ENCODE results near the gene PIK3R6. TPM values are rescaled to one million over a fixed set of nuclear protein-coding genes. Genes with fewer than 3 reads are reported as not detected.

PIK3R6 gene, protein sequence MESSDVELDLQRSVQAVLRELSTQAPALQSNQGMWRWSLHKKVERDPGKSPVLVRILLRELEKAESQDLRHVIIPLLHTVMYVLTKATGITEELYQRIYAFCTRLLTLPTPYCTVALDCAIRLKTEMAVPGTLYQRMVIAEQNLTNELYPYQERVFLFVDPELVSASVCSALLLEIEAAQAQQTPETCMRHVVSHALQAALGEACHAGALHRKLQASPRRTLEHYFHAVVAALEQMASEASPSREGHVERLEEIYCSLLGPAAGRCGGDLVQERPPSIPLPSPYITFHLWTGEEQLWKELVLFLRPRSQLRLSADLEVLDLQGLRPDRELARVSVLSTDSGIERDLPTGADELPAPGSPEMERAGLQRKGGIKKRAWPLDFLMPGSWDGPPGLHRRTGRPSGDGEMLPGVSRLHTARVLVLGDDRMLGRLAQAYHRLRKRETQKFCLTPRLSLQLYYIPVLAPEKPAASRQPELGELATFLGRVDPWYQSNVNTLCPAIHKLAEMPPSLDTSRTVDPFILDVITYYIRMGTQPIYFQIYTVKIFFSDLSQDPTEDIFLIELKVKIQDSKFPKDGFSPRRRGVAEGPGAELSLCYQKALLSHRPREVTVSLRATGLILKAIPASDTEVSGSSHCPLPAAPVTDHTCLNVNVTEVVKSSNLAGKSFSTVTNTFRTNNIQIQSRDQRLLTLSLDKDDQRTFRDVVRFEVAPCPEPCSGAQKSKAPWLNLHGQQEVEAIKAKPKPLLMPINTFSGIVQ
- total RNA-seq (0.95 TPM), polyA plus RNA-seq (0.79 TPM)

DNA sequence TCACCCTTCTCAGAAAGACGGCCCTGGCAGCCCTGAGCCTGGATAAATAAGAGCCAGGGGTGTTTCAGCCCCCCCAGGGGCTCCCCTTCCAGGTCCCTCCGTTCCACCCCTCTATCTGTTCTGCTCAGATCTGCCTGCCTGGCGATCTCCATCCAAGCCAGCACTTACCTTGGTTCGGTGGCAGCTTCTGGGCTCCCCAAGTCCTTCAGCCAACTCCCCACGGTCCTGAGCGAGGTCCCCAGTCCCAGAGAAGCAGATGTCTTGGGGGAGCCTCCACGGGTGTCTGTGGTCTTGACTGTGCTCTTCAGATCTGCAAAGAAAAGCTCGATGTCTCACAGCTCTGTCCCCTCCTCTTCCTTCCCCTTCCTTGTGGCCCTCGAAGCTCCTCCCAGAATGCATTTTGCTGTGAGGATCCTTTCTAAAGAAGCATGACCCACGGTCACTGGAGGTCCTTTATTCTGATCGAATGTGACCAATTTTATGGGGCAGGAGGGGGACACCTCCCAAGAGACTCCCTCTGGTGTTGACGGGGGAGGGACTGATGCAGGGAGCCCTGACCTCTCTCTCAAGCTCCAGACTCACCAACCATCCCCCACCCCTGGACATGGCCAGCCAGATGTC, at the start of gene PIK3R6:
TSS of gene PIK3R6 (minus strand) at position 314 of the 621 bp plus-strand sequence. CDS start 17,880 bp downstream, outside the sequence.
- H3K4me3 ChIP-seq (ENCODE audit: low read depth, low read length) = no peak within 1 kb of the TSS
- 51% methylated on average over 12 of the region's 12 CpGs for WGBS
- DNase-seq (ENCODE audit: extremely low spot score) = no peak
- H3K27ac ChIP-seq (ENCODE audit: low read depth) = no peak within 1 kb of the TSS
- H3K4me1 ChIP-seq (ENCODE audit: insufficient read depth) = no peaks in the 10 kb centered on the region
- H3K36me3 ChIP-seq (ENCODE audit: insufficient read depth) = no peaks in the 10 kb centered on the region

DNA sequence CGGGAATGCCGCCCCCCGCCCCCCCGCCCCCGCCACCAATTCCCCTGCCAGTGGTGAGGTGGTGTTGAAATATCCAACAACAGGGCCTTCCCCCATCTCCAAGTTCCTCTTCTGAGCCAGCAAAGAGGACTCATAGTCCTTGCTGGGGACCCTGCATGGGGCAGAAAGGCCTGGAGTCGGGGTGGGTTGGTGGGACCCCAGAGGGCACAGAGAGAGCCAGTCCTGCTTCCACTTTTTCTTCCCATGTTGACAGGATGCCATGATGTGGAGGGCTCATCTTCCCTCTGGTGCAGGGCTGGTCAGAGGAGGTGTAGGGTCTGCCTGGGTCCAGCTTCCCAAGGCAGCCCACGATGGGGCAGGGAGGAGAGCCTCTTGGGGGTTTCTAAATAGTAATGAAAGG, 49.0 kb upstream of the PIK3R6 start:
- no peak for DNase-seq (ENCODE audit: extremely low spot score)
- Histone ChIP-seq H3K27ac (ENCODE audit: low read depth) (no peak overlapping the region), H3K36me3 (ENCODE audit: insufficient read depth) (no peaks in the 10 kb centered on the region), H3K4me1 (ENCODE audit: insufficient read depth) (no peaks in the 10 kb centered on the region), H3K4me3 (ENCODE audit: low read depth, low read length) (no peak overlapping the region)
- 71% methylated on average over 7 of the region's 7 CpGs for WGBS

DNA sequence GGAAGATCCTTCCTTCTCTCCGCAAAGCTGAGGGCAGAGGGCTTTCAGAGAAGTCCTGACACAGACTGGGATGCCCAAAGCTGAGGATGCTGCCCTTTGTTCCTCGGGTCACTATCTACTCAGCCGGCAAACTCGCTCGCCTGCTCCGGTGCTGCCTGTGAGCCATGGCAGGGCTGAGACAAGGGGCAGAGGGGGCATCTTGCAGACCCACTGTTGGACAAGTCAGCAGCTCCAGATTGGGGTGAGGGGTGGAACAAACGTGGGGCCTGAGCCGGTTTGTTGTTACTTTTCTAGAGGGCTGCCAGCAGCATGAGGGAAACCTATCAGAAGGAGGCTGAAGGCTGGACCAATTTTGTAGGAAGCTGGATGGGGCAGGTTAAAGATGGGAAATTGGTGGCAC, 47.1 kb upstream of the PIK3R6 start:
- 83% methylated on average over 8 of the region's 8 CpGs for WGBS
- no peak for DNase-seq (ENCODE audit: extremely low spot score)
- no peak overlapping the region for H3K27ac ChIP-seq (ENCODE audit: low read depth)
- no peak overlapping the region for H3K4me3 ChIP-seq (ENCODE audit: low read depth, low read length)
- H3K36me3 ChIP-seq (ENCODE audit: insufficient read depth) = no peaks in the 10 kb centered on the region
- no peaks in the 10 kb centered on the region for H3K4me1 ChIP-seq (ENCODE audit: insufficient read depth)

DNA sequence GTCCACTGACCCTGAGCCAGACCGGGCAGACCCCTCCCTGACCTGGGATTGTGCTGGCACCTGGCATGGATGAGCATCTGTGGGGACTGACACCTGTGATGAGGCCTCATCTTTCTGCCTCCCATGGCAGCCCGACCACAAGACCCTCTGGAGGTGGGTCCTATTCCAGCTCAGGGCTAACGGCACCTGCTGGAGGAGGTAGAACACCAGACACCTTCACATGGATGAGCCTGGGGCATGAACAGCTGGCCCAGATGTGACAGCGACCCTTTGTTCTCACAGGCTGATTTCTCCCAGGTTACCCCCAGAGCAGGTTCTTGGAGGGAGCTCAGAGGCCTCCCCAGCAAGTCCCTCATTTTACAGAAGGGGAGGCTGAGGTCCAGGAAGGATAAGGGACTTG, 46.4 kb upstream of the PIK3R6 start:
- no peak overlapping the region for H3K4me3 ChIP-seq (ENCODE audit: low read depth, low read length)
- no peaks in the 10 kb centered on the region for H3K36me3 ChIP-seq (ENCODE audit: insufficient read depth)
- 77% methylated on average over 4 of the region's 4 CpGs for WGBS
- no peak overlapping the region for H3K27ac ChIP-seq (ENCODE audit: low read depth)
- DNase-seq (ENCODE audit: extremely low spot score) = no peak
- H3K4me1 ChIP-seq (ENCODE audit: insufficient read depth) = no peaks in the 10 kb centered on the region

DNA sequence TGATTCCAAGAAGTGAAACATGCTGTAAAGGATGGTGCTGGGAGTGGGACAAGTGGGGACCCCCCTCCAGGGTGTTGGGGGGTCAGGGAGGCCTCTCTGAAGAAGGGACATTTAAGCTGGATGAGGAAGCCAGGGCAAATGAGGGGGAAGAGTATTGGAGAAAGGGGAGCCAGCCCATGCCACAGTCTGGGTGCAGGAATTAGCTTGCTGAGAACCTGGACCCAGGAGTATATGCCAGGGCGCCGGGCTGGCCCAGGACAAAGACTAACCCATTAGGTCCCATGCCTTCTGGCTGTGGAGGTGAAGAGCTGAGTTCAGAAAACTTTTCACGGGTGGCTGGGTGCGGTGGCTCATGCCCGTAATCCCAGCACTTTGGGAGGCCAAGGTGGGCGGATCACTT, 45.6 kb upstream of the PIK3R6 start:
- H3K4me1 ChIP-seq (ENCODE audit: insufficient read depth) = no peaks in the 10 kb centered on the region
- no peak overlapping the region for H3K4me3 ChIP-seq (ENCODE audit: low read depth, low read length)
- 92% methylated on average over 6 of the region's 6 CpGs for WGBS
- H3K36me3 ChIP-seq (ENCODE audit: insufficient read depth) = no peaks in the 10 kb centered on the region
- no peak for DNase-seq (ENCODE audit: extremely low spot score)
- H3K27ac ChIP-seq (ENCODE audit: low read depth) = no peak overlapping the region

DNA sequence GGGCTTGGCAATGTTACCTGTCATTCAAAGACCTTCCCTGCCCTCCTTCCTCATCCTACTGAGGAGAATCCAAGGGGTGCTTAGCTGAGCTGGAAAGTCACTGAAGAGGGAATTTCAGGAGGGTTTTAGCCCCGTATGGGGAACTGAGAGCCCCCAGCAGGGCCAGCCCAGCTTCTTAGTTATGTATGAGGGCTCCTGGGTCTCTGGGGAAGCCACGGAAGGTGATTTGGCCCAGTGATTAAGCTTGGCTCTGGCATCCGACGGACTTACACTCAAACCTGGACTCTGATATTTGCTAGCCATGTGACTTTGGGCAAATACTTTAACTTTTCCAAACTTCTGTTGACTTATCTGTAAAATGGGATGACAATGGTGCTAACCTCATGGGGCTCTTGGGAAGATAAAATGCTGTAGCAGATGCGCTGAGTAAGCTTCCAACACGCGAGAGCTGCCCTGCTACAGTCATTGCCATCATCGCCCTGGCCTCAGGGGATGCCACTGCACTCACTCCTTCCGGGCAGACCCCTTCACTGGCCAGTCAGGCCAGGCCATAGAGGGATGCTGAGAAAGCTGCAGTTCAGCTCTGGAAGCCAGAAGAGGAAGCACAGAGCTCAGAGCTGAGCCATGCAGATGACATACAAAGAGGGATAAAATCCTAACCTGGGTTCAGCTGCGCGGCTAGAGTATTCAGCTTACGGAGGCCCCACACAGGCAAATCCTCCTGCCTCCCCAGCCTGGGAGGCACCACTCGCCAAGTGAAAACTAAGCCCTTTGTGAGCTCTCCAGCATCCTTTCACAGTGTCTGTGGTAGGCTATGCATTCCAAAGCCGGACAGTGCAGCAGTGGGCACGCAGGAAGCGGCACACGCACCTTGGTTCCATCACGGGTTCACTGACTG, 44.9 kb upstream of the PIK3R6 start:
- H3K4me3 ChIP-seq (ENCODE audit: low read depth, low read length) = no peak overlapping the region
- H3K4me1 ChIP-seq (ENCODE audit: insufficient read depth) = no peaks in the 10 kb centered on the region
- DNase-seq (ENCODE audit: extremely low spot score) = no peak
- no peak overlapping the region for H3K27ac ChIP-seq (ENCODE audit: low read depth)
- 75% methylated on average over 18 of the region's 18 CpGs for WGBS
- no peaks in the 10 kb centered on the region for H3K36me3 ChIP-seq (ENCODE audit: insufficient read depth)

DNA sequence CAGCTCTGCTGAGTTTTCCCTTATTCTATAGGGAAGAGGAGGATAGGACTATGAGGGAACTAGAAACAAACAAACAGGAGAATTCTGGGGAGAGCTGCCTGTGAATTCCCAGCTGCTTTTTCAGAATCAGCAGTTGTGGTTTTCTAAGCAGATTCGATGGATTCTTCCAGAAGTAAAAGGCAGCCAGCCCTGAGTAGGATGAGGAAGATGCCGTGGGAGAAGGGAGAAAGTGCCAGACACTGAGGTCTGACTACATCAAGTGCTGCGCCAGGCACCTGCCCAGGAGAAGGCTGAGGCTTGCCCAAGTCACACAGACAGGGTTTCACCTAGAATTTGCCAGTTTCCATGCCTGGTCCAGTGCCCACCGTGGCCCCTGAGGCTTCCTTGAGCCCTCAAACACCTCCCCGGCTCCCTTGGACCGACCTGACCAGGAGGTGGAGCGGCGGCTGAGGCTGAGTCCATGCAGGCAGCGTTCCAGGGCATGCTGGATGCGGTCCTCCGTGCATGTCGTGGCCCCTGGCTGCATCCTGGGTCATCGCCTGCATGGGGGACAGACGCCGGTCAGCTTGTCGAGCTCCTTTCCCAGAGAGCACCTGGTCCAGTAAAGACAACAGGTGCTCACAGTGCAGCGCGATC, 43.6 kb upstream of the PIK3R6 start:
- Histone ChIP-seq H3K4me1 (ENCODE audit: insufficient read depth) (no peaks in the 10 kb centered on the region), H3K36me3 (ENCODE audit: insufficient read depth) (no peaks in the 10 kb centered on the region), H3K27ac (ENCODE audit: low read depth) (no peak overlapping the region), H3K4me3 (ENCODE audit: low read depth, low read length) (no peak overlapping the region)
- no peak for DNase-seq (ENCODE audit: extremely low spot score)
- WGBS = 86% methylated on average over 18 of the region's 18 CpGs

DNA sequence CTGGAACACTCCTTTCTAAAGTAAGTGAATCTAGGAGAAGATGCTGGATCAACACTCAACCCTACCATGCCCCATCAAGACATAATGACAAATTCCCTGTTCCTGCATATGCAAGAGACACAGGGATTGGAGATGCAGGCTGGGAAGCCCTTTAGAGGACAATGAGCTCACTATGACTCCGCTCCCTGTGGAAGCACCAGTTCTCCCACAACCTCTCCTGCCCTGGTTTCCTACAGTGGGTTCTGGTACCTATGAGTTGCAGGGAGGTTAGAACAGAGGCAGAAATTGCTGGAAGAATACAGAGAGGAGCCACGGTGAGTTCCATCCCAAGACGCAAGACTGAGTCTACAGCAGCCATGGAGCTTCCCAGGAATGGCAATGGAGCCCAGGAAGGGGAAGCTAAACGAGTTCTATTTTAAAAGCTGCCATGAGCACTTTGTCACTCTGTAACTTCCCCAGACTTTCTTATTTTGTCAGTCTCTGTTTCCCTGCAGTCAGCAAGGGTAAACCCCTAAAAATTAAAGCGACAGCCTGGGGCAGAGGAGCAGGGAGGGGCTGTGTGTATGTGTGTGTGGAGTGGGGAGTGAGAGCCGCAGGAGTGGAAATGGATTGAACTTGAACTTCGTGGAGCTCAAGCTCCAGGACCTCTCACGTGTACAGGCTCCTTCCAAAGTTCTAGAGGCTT, 42.3 kb upstream of the PIK3R6 start:
- WGBS = 71% methylated on average over 8 of the region's 8 CpGs
- no peak overlapping the region for H3K27ac ChIP-seq (ENCODE audit: low read depth)
- H3K4me3 ChIP-seq (ENCODE audit: low read depth, low read length) = no peak overlapping the region
- H3K36me3 ChIP-seq (ENCODE audit: insufficient read depth) = no peaks in the 10 kb centered on the region
- H3K4me1 ChIP-seq (ENCODE audit: insufficient read depth) = no peaks in the 10 kb centered on the region
- no peak for DNase-seq (ENCODE audit: extremely low spot score)

DNA sequence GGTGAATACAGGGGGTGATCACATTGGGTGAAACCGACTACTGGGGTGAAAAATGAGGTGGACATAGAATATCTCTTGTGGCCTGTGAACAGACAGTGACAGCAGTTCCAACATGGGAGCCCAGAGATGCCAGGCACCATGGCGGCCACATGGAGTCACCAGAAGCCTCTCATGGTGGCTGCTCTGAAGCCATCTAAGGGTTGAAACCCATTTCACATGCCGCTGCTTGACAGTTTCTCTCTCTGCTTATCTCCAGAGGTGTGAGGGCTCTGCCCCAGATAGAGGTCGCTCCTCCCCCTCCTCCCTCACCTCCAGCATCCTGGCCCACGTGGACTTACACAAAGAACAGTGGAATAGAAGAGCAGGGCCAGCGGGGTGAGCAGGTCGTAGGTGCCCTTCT, 37.9 kb upstream of the PIK3R6 start:
- Histone ChIP-seq H3K4me3 (ENCODE audit: low read depth, low read length) (no peak overlapping the region), H3K36me3 (ENCODE audit: insufficient read depth) (no peaks in the 10 kb centered on the region), H3K4me1 (ENCODE audit: insufficient read depth) (no peaks in the 10 kb centered on the region), H3K27ac (ENCODE audit: low read depth) (no peak overlapping the region)
- WGBS = 77% methylated on average over 7 of the region's 7 CpGs
- DNase-seq (ENCODE audit: extremely low spot score) = no peak

DNA sequence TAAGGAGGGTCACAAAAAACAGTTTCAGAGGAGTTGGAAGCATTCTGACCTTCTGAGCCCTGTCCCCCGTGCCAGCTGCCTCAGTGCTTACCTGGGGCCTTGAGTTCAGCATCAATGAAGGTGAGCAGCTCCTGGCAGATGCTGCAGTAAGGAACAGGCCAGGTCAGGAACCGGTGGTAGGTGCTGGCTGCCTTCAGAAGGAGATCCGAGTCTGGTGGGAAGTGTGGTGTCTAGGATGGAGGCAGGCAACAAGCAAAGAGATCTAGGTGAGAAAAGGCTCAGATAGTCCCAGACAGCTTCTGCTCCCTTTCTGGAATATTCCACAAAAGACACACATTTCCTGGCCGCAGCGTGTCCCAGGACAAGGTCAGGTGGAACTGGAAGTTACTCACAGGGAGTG, 37.2 kb upstream of the PIK3R6 start:
- H3K36me3 ChIP-seq (ENCODE audit: insufficient read depth) = no peaks in the 10 kb centered on the region
- no peaks in the 10 kb centered on the region for H3K4me1 ChIP-seq (ENCODE audit: insufficient read depth)
- no peak overlapping the region for H3K27ac ChIP-seq (ENCODE audit: low read depth)
- H3K4me3 ChIP-seq (ENCODE audit: low read depth, low read length) = no peak overlapping the region
- WGBS = 87% methylated on average over 5 of the region's 5 CpGs
- no peak for DNase-seq (ENCODE audit: extremely low spot score)

DNA sequence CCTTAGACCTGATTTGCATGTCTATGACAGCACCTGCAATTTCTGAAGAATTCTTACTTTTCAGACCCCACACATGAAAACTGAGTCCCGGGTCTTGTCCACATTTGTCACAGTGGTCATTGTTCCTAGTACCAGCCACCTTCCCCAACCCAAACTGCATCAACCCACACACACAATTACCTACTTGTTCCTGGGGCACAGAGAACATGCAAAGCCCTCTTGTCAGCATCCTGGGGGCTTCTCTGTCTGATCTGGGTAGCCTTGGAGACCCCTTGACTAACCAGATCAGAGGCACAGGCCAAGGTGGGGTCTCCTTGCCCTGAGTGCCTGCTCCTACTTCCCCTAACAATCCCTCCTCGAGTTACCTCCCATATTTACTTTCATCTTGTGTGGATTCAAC, 36.7 kb upstream of the PIK3R6 start:
- Histone ChIP-seq H3K36me3 (ENCODE audit: insufficient read depth) (no peaks in the 10 kb centered on the region), H3K4me1 (ENCODE audit: insufficient read depth) (no peaks in the 10 kb centered on the region), H3K27ac (ENCODE audit: low read depth) (no peak overlapping the region), H3K4me3 (ENCODE audit: low read depth, low read length) (no peak overlapping the region)
- DNase-seq (ENCODE audit: extremely low spot score) = no peak
- 56% methylated on average over 2 of the region's 2 CpGs for WGBS
